HG02623 (cell line): ENCODE measurements around the gene PTPN20.

Source experiments
- ATAC-seq: cut with Tn5 transposase; IDR thresholded peaks from one replicate; pipeline ENCODE4 v1.9.1; 2021; ENCODE audit warnings: moderate library complexity; ENCODE audit not compliant: unreplicated experiment

Gene PTPN20

DNA sequence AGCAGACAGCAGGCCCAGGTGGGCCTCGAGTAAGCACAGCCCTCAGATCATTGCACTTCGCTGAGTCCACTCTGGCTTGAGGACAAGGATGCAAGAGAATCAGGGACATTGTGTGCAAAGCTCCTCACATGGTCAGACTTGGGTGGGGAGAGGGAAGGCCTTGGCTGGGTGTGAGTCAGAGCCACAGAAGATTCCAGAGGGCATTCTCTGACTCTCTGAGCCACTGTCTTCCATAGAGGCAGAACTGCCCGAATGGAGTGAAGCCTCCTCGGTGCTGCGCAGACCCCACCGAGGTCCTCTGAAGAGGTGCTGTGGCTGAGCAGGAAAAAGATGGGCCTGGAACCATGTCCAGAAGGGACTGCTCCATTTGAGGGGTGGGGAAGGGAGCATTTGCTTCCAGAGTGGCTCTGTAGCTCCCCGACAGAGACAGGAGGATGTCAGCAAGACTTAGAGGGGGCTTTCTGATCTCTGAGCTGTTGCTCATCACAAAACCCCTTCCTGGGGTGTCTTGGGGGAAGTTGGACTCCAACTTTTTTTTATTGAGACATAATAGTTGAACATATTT is 120.8 kb downstream of the PTPN20 start:
- ATAC-seq = no peak

DNA sequence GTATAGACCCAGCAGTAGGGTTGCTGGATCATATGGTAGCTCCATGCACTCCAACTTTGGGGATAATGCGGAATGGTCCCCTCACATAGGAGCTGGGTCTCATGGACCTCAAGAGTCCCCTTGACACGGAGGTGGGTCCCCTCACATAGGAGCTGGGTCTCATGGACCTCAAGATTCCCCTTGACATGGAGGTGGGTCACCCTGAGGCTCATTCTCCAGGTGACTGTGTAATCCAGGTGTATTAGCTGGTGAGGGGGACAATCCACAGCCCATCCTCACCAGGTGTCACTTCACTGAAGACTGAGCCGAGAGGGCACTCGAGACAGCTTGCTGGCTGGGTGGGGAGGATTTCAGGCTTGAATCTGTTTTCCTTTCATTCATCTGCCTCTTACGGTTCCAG is 121.9 kb downstream of the PTPN20 start:
- no peak for ATAC-seq

DNA sequence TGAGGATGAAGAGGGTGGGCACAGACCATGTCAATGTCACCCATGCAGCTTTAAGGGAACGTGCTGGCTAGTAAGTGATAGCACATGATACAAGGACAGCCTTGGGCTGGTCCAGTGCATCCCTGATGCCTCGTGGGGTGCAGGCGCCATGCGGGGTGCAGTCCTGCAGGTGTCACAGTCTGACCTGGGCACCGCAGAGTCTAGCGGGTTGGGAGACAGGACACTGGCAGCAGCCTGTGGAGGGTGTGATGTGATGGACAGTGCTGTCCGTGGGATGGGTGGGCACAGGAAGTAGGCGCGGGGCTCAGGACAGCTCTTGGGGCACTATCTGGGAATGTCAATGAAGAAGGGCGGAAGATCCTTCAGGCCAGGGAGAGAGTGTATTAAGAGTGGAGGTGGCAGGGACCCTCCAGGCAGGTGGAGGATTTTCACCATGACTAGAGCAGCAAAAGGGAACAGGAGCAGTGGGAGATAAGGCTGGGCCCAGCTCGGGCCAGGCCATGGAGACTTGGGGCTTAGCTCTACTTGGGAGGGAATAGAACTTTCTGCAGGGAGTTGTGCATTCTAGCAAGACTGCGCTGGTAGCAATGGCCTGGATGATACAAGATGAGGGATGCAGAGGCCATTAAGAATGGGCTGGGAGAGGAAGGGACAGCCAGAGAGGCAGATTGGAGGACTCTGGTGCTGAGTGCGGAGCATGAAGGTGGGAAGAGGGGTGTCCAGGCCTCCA is 122.5 kb downstream of the PTPN20 start:
- ATAC-seq = no peak

DNA sequence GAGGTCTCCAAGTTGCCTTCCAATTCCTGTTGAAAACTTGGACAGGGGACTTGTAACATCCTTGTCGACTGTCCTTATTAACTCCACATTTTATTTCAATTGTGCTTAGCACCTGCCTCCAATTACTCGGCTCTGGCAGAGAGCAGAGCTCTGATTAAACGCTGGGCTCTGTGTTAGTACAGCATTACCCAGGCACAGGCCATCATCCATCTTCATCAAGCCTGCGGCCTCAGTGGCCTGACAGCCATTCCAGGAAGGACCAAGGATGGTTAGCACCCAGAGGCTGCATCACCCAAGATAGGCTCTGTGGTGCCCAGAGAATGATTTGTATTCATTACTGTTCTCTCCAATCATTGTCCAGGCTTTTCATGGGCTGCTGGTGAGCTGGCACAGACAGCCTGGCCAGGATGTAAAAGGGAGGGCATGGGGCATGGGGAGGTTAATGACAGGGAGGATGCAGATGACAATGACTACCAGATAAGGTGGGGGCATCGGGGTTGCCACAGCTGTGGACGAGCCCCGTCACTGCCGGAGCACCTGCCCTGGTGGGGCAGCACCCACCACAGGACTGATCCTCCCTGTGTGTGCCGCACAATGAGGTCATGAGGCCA is 123.3 kb downstream of the PTPN20 start:
- ATAC-seq = no peak

DNA sequence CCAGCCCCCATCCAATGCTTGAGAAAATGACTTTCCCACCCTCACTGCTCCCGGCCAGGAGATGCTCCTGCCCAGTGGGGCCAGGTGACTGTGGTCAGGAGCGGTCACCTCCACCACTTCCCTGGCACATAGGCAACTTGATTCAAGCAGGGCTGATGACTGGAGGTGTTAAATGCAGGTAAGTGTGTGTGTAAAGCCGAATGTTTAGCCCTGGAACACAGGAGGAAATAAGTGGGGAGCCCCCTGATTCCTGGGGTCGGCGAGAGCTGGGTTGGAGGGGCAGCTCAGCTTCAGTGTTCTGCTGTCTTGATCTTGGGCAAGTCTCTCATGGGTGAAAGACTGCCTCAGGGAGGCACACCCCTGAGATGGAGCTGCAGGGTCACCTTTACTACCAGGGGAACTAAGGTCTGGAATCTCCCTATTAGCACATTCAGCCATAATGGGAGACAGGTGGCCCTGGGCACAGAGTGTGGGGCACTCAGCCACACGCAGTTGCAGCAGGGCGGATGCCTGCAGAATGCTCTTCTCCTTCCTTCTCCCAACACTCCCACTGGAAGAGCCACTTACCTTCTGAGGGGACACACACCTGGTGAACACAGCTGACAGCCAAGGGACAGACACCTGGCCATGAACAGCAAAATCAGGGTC is 124.1 kb downstream of the PTPN20 start:
- no peak for ATAC-seq

DNA sequence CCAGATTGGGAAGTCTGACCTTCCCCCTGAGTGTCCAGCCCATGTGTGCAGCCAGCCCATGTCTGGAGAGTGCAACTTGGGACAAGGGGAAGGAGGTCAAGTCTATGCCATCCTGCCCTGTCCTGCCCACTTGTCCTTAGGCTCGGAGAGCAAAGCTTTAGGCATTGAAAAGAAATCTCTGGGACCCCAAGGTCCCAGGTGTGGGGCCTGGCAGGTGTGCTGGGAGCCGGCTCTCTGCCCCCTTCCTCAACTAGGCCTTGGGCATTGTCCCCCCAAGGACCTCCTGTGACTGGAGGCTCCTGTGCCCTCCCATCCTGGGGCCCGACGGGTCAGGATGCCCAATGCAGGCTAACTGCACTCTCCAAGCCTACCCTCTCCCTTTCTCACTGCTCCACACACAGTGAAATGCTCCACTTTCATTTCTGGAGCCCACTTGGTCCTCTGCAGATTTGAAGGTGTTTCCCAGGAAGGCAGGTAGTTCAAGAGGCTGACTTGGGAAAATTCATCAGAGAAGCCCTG is 124.7 kb downstream of the PTPN20 start:
- no peak for ATAC-seq

DNA sequence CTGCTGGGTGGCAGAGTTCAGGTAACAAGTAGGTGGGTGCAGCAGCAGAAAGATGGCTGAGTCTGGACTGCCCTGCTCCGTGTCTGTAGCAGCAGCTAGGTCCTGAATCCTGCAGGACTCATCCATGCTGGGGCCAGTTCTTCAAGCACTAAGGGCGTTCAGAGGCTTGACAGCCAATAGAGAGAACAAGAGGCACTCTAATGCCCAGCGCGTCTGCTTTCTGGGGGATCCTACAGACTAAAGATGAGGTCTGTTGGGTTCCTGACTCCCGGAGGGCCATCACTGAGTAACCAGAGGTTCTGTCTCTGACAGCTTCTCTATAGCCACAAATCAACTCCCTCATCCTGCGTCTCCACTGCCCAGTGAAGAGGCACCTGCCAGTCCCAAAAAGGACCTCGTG is 125.5 kb downstream of the PTPN20 start:
- no peak for ATAC-seq

DNA sequence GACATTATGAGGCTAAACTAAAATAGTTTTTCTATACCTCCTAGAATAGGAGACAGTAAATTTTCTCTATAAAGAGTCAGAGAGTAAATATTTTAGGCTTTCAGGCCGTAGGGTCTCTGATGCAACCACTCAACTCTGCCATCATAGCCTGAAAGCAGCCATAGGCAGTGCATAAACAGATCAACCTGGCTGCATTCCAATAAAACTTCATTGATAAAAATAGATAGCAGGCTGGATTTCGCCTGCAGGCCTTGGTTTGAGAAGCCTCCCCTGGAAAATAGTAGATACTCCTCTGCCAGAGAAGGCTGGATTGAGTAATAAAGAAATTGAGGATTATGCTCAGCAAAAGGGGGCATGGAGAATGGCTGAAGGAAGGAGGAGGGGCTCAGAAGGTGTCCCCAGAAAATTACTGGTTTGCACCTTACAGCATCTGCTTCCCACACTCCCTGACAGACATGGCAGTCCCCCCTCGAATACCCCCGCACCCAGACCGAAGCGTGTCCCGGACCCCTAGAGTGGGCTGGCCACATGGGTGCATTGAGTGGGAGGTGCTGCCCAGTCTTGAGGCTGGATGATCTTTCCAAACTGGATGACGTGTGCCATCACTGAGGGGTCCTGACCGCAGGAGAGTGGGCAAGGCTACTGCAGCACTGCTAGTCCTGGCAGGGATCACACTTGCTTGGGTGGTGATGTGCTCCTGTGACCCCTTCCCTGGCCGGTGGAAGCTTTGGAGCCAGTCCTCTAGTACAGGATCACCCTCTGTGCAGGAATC is 126.6 kb downstream of the PTPN20 start:
- ATAC-seq = no peak

DNA sequence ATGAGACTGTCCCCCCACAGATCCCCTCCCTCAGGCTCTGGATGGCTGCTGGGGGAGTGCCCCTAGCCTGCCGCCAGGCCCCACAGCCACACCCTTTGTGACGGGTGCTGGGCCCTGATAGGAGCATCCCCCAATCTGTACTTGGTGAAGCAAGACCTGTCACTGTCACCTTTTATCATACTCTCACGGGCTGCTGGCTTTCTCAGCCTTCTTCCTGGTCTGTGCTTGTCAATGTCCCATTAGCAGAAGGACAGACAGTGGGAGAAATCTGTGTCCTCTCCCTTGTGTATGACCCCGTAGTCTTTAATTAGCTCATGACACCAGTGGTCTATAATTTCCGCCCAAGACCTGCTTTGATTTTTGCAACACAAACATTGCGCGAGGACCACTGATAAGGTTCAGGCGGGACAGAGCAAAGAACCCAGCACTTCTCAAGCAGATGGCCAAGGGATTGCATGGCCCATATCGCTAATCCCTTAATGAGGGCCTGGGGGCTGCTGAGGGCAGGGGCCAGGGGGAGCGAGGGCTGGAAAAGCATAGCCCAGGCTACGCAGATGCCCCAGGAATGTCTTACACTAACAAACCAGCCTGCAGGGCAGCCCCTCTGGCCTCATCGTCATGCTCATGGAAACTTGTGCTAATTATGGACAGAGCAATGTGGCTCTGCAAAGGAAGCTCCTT is 127.8 kb downstream of the PTPN20 start:
- no peak for ATAC-seq

DNA sequence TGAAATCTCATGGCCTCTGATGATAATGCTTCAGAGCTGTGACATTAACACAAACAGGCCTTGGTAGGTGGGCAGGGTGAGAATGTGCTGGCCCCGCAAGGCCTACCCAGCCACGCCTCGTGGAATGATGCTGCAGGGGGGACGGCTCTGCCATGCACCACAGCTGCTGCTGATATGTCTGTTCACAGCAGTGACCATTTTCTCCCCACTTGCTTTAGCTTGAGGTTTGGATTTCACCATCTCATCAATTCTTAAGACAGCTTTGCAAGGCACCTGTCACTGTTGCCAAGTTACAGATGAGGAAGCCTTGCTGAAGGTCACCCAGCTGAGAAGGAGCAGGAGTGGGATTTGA is 128.3 kb downstream of the PTPN20 start:
- no peak for ATAC-seq

DNA sequence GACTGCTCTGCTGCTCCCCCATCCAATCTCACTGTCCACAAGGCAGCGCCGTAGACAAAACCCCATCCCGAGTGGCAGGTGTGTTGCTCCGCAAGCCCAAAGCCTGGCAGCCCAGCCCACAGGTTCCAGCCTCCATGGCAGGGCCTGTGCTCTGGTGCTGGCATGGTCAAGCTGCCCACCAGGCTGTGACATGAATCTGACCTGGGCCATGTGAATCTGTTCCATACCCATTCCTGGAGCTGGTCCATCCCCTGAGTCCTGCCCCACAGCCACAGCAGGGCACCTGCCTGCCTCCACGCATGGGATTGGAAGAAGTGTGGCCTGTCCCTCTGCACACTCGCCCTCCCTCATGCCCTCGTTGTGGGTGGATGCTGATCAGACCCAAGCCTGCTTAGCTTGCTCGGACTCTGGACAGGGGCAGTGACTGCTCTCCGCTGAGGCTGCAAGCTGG is 128.8 kb downstream of the PTPN20 start:
- no peak for ATAC-seq

DNA sequence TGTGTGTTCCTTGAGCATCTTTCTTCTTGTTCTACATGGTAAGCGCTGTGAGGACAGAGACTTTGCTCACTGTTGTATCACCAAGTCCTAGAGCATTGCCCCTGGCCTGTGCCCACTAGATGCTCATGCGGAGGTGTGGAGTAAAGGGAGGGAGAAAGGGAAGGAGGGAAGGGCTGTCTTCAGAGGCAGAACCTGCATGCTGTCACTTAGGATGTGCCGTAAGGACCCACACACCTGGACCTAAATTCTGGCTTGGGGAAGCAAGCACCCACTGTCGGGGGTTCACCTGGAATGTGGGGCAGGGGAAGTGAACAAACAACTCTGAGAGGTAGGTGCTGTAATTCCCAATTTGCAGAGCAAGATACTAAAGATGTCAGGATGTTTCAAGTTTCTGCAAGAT is 129.5 kb downstream of the PTPN20 start:
- no peak for ATAC-seq

DNA sequence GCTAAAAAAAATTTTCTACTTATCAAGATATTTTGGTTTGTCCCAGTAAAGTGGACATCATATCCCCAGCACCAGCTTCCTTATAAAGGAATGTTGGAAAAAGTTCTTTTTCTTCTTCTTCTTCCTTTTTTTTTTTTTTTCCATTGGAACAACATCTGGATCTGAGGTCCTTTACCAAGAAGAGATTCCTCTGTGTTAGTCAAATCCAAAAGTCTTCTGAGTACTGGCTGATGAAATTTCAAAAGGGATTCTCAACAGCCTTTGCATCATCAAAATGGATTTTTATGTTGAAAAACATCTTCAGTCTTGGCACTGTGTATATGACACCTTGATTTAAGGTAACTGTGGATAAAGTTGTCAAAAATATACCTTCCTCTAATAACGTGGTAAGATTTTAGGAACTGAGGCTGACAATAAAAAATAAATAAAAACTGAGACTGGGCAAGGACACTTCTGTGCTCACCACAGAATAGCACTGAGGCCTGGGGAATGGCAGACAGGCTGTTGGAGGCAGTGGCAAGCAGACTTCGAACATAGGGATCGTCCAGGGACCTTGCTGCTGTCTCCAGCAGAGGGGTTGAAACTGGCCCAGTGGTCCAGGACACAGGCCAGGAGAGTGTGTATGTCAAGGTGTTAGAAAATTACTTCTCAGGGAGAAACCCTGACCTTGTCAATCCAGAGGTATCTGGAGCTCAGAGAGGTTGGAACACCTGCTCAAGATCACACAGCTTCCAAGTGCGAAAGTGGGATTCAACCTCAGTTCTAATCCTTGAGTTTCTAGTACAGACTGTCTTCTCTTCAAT is 130.4 kb downstream of the PTPN20 start:
- no peak for ATAC-seq

DNA sequence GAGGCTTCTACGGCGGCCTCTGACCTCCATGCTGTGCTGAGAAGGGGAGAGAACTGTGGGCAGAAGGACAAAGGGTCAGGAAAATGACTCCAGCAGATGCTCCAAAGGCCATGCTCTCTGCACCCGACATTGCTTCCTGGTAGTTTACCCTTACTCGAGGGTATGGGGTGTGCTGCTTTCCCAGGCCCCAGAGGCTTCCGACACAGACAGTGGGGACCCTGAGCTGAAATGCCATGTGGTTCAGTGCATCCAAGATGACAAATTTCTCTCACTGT is 130.9 kb downstream of the PTPN20 start:
- ATAC-seq = no peak

DNA sequence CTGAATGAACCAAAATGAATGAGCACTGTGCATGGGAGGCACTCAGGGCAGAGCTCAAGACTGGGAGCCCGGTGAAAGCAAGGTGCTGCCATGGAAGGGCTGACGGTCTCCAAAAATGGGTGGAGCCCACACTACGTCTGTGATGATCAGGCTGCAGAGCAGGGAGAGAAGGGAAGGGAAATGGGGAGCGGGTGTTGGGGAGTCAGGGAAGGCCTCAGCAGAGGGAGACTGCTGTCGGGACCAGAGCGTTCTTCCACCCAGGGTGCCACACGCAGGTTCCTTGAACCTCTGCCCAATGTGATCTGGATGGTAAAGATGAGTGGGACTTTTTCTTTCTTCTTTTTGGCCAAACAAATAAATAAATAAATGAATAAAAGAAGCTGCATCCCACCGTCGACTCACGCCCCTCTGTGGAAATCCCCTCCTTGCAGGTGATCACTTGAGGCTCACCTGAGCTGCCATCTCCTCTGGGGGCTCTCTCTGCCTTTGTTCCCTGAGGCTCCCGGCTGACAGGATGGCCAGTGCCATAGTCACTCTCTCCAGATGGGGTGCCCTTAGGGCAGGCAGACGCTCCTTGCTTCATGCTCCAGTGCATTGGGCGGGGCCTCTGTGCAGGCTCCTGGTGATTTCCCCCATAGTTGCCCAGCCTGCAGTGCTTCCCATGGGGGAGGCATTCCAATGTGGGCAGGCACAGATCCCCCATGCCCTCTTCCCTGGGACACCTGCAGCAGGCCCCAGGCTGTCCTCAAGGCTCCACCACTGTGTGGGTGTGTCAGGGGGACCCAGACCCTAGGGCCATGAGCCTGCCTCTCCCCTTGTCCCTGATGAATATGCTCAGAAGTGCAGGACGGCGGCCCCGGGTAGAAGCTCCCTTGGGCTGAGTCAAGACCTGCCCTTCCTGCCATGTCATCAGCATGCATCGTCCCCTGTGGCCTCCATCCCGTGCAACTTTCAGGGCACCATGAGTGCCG is 131.8 kb downstream of the PTPN20 start:
- ATAC-seq = no peak

DNA sequence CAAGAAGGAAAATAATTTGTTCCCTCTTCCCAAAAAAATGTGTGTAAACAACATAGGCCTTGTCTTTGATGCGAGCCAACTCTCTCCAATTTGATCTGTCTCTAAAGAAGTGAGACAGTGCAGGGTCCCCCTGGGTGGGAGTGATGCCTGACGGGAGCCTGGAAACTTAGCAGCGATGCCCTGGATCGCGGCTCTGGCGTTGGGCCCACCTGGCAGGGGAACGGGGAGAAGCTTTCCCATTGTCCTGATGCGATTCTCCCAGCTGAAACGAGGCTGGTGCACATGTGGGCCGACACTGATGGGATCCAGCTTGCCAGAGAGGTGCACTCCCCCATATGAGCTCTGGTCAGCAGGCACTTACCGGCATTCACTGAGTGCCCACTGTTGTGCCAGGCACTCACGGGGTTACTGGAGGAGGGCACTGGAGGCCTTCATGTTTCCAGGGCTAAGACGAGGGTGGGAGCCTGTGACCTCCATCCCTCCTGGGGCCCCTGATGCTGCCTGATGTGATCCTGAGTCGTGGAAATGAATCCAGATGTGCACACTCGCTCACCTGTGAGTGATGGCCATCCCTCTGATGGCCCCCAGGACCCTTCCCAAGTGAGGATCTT is 132.8 kb downstream of the PTPN20 start:
- ATAC-seq = no peak

DNA sequence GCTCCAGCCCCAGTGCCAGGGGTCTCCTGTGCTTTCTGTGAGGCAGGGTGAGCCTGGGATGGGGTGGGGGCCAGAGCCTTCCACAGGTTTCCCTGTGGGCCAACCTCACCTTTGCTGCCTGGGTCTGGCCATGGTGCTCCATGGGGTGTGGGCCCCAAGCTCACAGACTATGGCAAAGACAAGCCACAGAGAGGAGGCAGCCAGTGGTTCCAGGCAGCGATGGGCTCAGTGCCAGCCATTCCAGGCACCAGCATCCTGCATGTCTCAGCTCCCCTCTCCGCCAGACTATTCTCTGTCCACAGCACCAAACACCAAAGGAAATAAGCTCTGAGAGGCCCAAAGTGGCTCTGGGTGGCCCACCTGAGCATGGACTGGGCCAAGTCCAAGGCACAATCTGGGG is 133.5 kb downstream of the PTPN20 start:
- ATAC-seq = no peak

DNA sequence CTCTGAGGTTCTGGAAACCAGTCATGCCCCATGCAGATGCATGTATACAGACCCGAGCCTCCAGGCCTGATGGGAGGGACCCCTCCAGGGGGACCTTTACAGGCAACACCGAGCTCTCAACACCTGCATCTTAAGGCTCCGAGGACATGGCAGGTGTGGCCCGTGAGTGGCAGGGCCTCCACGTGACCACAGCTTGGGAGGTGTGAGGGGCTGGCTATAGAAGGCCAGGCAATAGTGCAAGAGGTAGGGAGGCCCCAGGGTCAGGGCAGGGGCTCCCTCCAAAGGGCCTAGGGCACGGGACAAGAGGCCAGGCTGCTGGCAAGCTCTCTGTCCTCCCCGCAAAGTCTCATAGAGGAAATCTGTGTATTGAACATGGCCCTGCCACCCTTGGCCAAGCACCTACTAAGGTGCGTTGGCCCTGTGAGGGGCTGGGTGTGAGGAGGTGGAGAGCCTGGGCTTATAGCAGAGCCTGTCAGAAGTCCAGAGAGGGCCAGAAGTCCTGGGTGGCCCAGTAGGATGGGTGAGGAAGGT is 134.2 kb downstream of the PTPN20 start:
- ATAC-seq = no peak
